ENCODE results near the gene IDH3A. TPM values are rescaled to one million over a fixed set of nuclear protein-coding genes. Genes with fewer than 3 reads are reported as not detected.

IDH3A gene
- polyA plus RNA-seq, 2 of the 4 experiments (the other 2 are of a cell fraction), result 85.6 to 149 TPM

DNA sequence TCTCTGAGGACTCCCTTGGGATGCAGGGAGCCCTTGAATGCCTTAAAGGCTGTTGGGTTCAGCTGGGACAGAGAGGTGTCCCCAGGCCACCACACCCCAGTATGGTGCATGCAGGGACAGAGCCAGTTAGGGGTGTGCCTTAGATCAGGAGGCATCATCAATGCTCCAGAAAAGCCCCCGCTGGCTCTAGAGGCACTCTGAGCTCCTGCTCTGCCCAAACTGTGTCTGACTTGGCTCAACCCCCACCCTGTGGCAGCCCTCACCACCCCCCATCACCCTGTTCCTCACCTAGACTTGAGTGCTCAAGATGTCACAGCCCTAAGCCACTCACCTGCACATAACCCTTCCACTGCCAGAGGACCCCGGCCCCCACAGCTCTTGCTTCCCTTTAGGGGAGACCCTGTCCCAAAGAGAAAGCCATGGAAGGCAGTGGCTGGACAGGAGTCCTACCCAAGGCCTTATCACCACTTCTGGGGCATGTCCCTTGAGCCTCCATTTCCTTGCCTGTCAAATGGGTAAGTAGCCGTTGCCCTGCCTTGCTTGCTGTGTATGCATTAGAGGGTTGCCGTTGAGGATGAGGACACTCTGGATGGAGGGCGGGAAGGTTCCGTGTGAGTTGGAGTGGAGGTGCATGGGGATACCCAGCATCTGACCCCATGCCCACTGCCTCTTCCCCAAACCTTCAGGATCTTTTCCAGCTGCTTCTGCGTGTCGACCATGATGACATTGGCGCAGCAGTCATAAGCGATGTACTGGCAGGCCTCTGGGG lies 43.8 kb downstream of the IDH3A start:
- Histone ChIP-seq H3K9me3 (peaks cover 12% of the 10 kb centered on the region; the same call in 2 of the 3 replicates), H3K27ac (no peak overlapping the region), H3K4me2 (no peak overlapping the region), H3K4me1 (no peaks in the 10 kb centered on the region), H3K4me3 (no peak overlapping the region)
- CTCF ChIA-PET, result interaction anchor here (1.2 to 16.2 kb wide), 10 partner anchors 9 to 234 kb away, joined by 3 to 184 read pairs (median 45); partner anchors contain the start of gene CIB2
- DNase-seq (ENCODE audit: low read depth in 1 of 2, low spot score in 1 of 2) (no peak), FAIRE-seq (no peak), ATAC-seq (no peak)
- TF ChIP-seq NFE2L2 (conservative IDR thresholded peaks at IDR 0.05; ENCODE audit: low read length) (no peak), USF2 (IDR thresholded peaks at IDR 0.05) (no peak), JUN (IDR thresholded peaks at IDR 0.05) (no peak), BHLHE40 (IDR thresholded peaks at IDR 0.05; ENCODE audit: low read depth, low read length) (no peak), MAZ (IDR thresholded peaks at IDR 0.05; ENCODE audit: borderline replicate concordance, low read depth, low read length) (no peak), CBX8 (IDR thresholded peaks at IDR 0.05) (no peak), CHD2 (IDR thresholded peaks at IDR 0.05; ENCODE audit: low read length, partially characterized antibody) (no peak), FOXS1 (CRISPR knock-in tag; IDR thresholded peaks at IDR 0.05) (no peak), HEYL (CRISPR knock-in tag; IDR thresholded peaks at IDR 0.05) (no peak), POLR2A (IDR thresholded peaks at IDR 0.05; ENCODE audit: low read length) (no peak), ZNF302 (CRISPR knock-in tag; IDR thresholded peaks at IDR 0.05) (no peak), GATA3 (IDR thresholded peaks at IDR 0.05; ENCODE audit: borderline replicate concordance) (no peak), NPAS2 (CRISPR knock-in tag; IDR thresholded peaks at IDR 0.05; ENCODE audit: borderline replicate concordance) (no peak), CBX2 (IDR thresholded peaks at IDR 0.05; ENCODE audit: borderline replicate concordance, low read depth) (no peak), RAD21 (conservative IDR thresholded peaks at IDR 0.05 in 1 of 2, IDR thresholded peaks at IDR 0.05 in 1 of 2) (no peak), JUNB (IDR thresholded peaks at IDR 0.05) (no peak), HDAC2 (IDR thresholded peaks at IDR 0.05) (no peak), ZFP36 (IDR thresholded peaks at IDR 0.05; ENCODE audit: borderline replicate concordance, partially characterized antibody) (no peak), EHF (CRISPR knock-in tag; IDR thresholded peaks at IDR 0.05) (no peak), NR3C1 (IDR thresholded peaks at IDR 0.05) (no peak)
- WGBS (ENCODE audit: missing lambda C conversion rate), result 68% methylated on average over 9 of the region's 10 CpGs
- POLR2A ChIA-PET, result no interaction called here

GRCh38 chr15:78193731-78194567 lies 44.8 kb downstream of the IDH3A start:
- no peak for ATAC-seq
- ChIA-PET CTCF (interaction anchor here (0.7 to 16.2 kb wide), 15 partner anchors 8 to 235 kb away, joined by 3 to 184 read pairs (median 28); partner anchors contain the start of genes ACSBG1 and CIB2), POLR2A (no interaction called here)
- Histone ChIP-seq H3K4me3 (no peak overlapping the region), H3K4me1 (no peaks in the 10 kb centered on the region), H3K9me3 (peaks cover 12% of the 10 kb centered on the region; the same call in 2 of the 3 replicates), H3K4me2 (no peak overlapping the region), H3K27ac (no peak overlapping the region)
- no peak for FAIRE-seq
- DNase-seq (ENCODE audit: low read depth in 1 of 2, low spot score in 1 of 2), result no peak
- 62% methylated on average over 14 of the region's 15 CpGs for WGBS (ENCODE audit: missing lambda C conversion rate)
- no peak for TF ChIP-seq PBX3 (IDR thresholded peaks at IDR 0.05)
- TF ChIP-seq, protein P1, sequence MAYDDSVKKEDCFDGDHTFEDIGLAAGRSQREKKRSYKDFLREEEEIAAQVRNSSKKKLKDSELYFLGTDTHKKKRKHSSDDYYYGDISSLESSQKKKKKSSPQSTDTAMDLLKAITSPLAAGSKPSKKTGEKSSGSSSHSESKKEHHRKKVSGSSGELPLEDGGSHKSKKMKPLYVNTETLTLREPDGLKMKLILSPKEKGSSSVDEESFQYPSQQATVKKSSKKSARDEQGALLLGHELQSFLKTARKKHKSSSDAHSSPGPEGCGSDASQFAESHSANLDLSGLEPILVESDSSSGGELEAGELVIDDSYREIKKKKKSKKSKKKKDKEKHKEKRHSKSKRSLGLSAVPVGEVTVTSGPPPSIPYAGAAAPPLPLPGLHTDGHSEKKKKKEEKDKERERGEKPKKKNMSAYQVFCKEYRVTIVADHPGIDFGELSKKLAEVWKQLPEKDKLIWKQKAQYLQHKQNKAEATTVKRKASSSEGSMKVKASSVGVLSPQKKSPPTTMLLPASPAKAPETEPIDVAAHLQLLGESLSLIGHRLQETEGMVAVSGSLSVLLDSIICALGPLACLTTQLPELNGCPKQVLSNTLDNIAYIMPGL (CRISPR knock-in tag; IDR thresholded peaks at IDR 0.05; ENCODE audit: borderline replicate concordance), result no peak
- TF ChIP-seq NFE2L2 (conservative IDR thresholded peaks at IDR 0.05; ENCODE audit: low read length), result no peak
- TF ChIP-seq, protein P2, sequence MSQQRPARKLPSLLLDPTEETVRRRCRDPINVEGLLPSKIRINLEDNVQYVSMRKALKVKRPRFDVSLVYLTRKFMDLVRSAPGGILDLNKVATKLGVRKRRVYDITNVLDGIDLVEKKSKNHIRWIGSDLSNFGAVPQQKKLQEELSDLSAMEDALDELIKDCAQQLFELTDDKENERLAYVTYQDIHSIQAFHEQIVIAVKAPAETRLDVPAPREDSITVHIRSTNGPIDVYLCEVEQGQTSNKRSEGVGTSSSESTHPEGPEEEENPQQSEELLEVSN (IDR thresholded peaks at IDR 0.05; ENCODE audit: borderline replicate concordance, low read depth), result no peak
- TF ChIP-seq CBX8 (IDR thresholded peaks at IDR 0.05), result no peak
- TF ChIP-seq, protein P3, sequence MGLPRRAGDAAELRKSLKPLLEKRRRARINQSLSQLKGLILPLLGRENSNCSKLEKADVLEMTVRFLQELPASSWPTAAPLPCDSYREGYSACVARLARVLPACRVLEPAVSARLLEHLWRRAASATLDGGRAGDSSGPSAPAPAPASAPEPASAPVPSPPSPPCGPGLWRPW (IDR thresholded peaks at IDR 0.05), result no peak
- no peak for TF ChIP-seq ZNF302 (CRISPR knock-in tag; IDR thresholded peaks at IDR 0.05)
- TF ChIP-seq RAD21 (conservative IDR thresholded peaks at IDR 0.05 in 1 of 2, IDR thresholded peaks at IDR 0.05 in 1 of 2), result no peak
- TF ChIP-seq FOXS1 (CRISPR knock-in tag; IDR thresholded peaks at IDR 0.05), result no peak
- no peak for TF ChIP-seq GATA3 (IDR thresholded peaks at IDR 0.05; ENCODE audit: borderline replicate concordance)
- no peak for TF ChIP-seq JUNB (IDR thresholded peaks at IDR 0.05)
